Measurements from ENCODE around the gene IDH3A.

DNA sequence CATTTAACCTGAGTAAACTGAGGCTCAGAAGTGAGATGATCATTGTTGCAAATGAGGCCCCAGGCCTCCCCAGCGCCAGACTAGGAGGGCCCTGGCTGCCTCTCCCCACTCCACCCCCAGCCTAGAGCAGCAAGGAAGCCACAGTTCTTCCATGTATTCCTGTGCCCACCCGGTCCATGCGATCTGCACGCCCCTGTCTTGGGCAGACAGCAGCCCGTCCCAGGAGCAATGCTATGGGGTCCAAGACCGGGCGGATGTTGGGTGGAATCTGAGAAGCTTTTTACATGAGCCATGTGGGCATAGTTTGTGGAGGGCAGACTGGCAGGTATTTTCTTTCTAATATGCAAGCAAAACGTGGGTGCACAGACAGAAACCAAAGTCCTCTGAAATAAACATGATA, 41.7 kb upstream of the IDH3A start:
- TF ChIP-seq, protein P1, sequence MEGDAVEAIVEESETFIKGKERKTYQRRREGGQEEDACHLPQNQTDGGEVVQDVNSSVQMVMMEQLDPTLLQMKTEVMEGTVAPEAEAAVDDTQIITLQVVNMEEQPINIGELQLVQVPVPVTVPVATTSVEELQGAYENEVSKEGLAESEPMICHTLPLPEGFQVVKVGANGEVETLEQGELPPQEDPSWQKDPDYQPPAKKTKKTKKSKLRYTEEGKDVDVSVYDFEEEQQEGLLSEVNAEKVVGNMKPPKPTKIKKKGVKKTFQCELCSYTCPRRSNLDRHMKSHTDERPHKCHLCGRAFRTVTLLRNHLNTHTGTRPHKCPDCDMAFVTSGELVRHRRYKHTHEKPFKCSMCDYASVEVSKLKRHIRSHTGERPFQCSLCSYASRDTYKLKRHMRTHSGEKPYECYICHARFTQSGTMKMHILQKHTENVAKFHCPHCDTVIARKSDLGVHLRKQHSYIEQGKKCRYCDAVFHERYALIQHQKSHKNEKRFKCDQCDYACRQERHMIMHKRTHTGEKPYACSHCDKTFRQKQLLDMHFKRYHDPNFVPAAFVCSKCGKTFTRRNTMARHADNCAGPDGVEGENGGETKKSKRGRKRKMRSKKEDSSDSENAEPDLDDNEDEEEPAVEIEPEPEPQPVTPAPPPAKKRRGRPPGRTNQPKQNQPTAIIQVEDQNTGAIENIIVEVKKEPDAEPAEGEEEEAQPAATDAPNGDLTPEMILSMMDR (IDR thresholded peaks at IDR 0.05), result no peak
- TF ChIP-seq POLR2A (IDR thresholded peaks at IDR 0.05), result no peak
